HAP-1 (cell line): ENCODE measurements around the gene FBXL16.
A peak's percentile ranks its signal among the peaks of the same experiment; 100 is the strongest.
"Not testable (repeated sequence)": the region's sequence is repeated elsewhere in the genome, so short reads cannot be mapped to it uniquely, and the experiment has no call there.

Experiments used
- DNase-seq, 2 experiments: peaks; one replicate each; pipeline ENCODE4 v3.0.0-alpha.2; 2016 to 2020; ENCODE audit warnings: low spot score in 2 of 2
- H3K27me3 ChIP-seq: fragments of 250-450 bp; sonication (Bioruptor Pico); 2 replicates; pipeline ENCODE4 v1.5.1; 2020; ENCODE audit warnings: low read depth, mild to moderate bottlenecking, moderate library complexity
- H3K36me3 ChIP-seq: fragments of 250-450 bp; sonication (Bioruptor Pico); replicated peaks from 2 replicates; pipeline ENCODE4 v1.5.1; 2020; ENCODE audit warnings: mild to moderate bottlenecking
- H3K4me1 ChIP-seq: fragments of 250-450 bp; sonication (Bioruptor Pico); 2 replicates; pipeline ENCODE4 v1.5.1; 2020; ENCODE audit warnings: mild to moderate bottlenecking
- H3K4me3 ChIP-seq: fragments of 250-450 bp; sonication (Bioruptor Pico); 2 replicates; pipeline ENCODE4 v1.5.1; 2020; ENCODE audit warnings: mild to moderate bottlenecking, moderate library complexity
- H3K9me3 ChIP-seq: fragments of 250-450 bp; sonication (Bioruptor Pico); 2 replicates; pipeline ENCODE4 v1.5.1; 2020; ENCODE audit warnings: mild to moderate bottlenecking, moderate library complexity
- in situ Hi-C: fragments of 300-500 bp; cut with MboI; formaldehyde crosslinking; loops from 3 replicates; pipeline ENCODE4 v1.14.3; 2020; ENCODE audit warnings: low sequenced_read_pairs, inconsistent platforms, mixed read lengths

Gene FBXL16

DNA sequence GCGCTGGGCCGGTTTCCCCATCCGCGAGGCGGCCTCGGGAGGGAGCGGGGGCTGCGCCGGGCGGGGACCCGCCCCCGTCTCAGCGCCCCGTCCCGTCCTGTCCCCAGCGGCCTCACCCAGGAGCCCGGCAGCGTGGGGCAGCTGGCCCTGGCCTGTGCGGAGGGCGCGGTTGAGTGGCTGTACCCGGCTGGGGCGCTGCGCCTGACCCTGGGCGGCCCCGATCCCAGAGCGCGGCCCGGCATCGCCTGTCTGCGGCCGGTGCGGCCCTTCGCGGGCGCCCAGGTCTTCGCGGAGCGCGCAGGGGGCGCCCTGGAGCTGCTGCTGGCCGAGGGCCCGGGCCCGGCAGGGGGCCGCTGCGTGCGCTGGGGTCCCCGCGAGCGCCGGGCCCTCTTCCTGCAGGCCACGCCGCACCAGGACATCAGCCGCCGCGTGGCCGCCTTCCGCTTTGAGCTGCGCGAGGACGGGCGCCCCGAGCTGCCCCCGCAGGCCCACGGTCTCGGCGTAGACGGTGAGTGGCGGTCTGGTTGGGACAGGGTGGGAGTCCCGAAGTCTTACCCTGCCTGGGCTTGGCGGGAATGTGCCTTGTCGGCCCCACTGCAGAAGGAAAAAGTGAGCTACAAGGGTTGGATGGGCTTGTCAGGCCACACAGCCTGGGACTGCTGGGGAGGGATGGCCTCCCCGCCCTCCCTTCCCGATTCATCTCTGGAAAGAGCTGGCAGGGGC lies 10.0 kb upstream of the FBXL16 start:
- in situ Hi-C loops, result no loop called here
- peak; percentile 32 to 65 for DNase-seq
- Histone ChIP-seq H3K9me3 (no peaks in the 10 kb centered on the region), H3K36me3 (peaks cover 3% of the 10 kb centered on the region; the same call in 1 of the 2 replicates), H3K4me3 (peak overlapping the region; percentile 46), H3K4me1 (peaks cover 20% of the 10 kb centered on the region), H3K27me3 (no peaks in the 10 kb centered on the region)

DNA sequence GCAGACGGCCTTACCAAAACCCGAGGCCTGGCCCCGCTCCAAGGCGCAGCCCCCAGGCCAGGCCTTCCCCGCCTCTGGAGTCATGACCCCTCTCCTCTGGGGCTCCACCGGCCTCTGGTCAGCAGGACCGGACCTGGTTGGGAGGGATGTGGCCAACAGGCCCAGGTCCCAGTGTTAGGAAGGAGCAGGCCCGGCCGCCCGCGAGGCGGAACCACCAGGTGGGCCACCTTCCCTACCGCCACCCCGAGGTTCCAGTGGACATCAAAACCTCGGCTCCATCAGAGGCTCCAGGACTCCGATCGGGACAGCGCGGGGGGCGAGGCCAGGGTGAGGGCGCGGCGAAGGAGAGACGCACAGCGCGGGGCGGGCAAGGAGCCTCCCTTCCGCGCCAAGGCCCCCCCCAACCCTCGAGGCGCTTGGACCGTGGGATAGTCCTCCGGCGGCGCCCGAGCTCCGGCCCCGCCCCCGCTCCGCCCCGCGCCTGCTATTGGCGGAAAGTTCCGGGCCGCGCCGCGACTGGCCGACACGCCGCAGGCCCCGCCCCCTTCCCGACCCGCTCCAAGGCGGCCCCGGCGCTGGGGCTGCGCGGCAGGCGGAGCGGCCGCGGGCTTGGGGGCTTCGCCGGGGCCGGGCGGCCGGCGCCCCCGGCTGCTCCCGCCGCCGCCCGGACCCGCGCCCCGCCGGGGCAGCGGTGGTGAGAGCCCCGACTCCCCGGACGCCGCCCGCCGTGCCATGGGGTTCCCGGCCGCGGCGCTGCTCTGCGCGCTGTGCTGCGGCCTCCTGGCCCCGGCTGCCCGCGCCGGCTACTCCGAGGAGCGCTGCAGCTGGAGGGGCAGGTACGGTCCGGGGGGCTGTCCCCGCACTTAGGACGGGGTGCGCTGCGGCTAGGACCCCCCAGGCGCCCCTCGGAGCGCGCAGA lies 9.2 kb upstream of the FBXL16 start, which contains the start of gene METRN:
Gene METRN, plus strand, starts transcription at position 561 of the 919 bp plus-strand sequence. Its CDS starts 172 bp downstream, at position 733.
- Histone ChIP-seq H3K4me1 (peaks cover 13% of the 10 kb centered on the region), H3K9me3 (no peaks in the 10 kb centered on the region), H3K27me3 (no peaks in the 10 kb centered on the region), H3K4me3 (peak within 1 kb of the TSS; percentile 46), H3K36me3 (peaks cover 3% of the 10 kb centered on the region; the same call in 1 of the 2 replicates)
- in situ Hi-C loops, result no loop called here
- DNase-seq, result peak; percentile 85 to 97

DNA sequence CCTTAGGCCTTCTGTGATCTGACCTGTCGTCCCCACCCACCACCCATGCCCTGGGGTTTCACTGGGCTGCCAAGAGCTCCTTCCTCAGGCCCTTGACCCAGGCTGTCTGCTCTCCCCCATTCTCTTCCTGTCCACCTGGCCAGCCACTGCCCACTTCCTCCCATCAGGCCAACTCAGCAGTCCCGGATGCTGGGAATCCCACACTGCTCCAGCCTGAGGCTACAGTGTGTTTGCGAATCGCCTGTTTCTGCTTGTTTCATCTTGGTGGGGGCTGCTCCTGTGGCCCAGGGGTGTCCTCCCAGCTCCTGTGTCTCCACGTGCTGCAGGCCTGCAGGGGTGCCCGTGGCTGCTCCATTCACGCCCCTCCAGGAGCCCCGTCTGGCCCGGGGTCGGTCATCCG lies 8.5 kb upstream of the FBXL16 start:
- in situ Hi-C loops, result no loop called here
- peaks cover 12% of the 10 kb centered on the region; the same call in 1 of the 2 replicates for H3K4me1 ChIP-seq
- peaks cover 3% of the 10 kb centered on the region; the same call in 1 of the 2 replicates for H3K36me3 ChIP-seq
- no peak for DNase-seq
- H3K27me3 ChIP-seq, result no peaks in the 10 kb centered on the region
- no peak overlapping the region for H3K4me3 ChIP-seq
- no peaks in the 10 kb centered on the region for H3K9me3 ChIP-seq

DNA sequence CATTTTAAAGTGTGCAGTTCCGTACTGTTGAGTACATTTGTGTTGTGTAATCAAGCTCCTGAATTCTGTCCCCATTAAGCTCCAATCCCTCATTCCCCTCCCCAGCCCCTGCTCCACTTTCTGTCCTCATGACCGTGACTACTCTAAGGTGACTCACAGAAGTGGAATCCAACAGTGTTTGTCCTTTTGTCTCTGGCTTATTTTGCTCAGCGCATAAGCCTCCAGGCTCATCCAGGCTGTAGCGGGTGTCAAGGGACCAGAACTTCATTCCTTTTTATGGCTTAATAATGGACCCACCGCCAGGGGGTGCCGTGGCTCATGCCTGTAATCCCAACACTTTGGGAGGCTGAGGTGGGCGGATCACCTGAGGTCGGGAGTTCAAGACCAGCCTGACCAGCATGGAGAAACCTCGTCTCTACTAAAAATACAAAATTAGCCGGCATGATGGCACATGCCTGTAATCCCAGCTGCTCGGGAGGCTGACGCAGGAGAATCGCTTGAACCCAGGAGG lies 7.2 kb upstream of the FBXL16 start:
- H3K9me3 ChIP-seq, H3K4me3 ChIP-seq, H3K27me3 ChIP-seq, H3K36me3 ChIP-seq, in situ Hi-C loops: not testable (repeated sequence)
- peak; percentile 82 to 88 for DNase-seq
- peaks cover 12% of the 10 kb centered on the region; the same call in 1 of the 2 replicates for H3K4me1 ChIP-seq

DNA sequence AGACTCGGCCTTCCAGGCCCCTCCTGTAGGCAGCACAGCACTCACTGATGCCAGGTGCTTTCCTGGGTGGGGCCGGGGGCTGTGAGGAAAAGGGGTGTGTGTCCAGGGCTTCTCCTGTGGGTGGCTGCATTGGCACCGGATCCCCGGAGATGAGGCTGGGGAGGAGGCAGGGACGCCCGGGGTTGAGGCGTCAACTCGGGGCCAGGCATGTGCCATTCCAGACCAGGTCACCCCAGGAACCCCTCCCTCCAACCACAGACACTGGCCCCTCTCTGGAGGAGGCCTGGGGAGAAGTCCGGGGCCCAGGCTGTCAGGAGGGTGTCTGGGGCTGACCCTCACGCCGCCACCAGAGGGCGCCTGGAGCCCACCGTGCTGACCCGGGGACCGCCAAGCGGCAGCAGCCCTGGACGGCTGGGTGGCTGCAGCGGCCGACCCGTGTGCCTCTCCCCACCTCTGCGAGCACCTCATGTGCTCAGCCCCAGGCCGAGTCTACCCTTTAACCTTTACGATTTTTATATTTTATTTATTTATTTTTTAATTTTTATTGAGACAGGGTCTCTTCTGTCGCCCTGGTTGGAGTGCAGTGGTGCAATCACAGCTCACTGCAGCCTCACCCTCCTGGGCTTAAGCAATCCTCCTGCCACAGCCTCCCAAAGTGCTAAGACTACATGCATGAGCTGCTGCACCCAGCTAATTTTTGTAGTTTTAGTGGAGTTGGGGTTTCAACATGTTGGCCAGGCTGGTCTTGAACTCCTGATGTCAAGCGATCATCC lies 6.1 kb upstream of the FBXL16 start:
- no peaks in the 10 kb centered on the region for H3K9me3 ChIP-seq
- peaks cover 1% of the 10 kb centered on the region; the same call in 1 of the 2 replicates for H3K36me3 ChIP-seq
- DNase-seq, result peak; percentile 71 to 91
- H3K27me3 ChIP-seq, result peaks cover 11% of the 10 kb centered on the region
- no peak overlapping the region for H3K4me3 ChIP-seq
- in situ Hi-C loops, result no loop called here
- peaks cover 12% of the 10 kb centered on the region; the same call in 1 of the 2 replicates for H3K4me1 ChIP-seq

DNA sequence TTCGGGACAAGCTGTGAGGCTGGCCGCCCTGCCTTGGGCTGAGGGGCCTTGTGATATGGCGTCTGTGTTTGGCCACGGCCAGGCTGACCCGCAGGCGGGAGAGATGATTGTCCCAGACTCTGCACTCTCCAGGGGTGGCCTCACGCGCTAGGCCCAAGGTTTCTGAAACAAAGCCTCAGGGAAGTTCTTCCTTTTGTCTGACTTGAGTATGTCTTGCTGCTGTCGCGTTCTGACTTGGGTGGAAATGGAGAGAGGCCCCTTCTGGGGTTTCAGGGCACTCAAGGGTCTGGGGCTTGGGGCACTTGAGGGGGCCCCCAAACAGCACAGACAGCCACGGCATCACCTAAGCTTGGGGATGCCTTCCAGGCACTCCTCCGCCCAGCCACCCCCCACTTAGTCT lies 5.5 kb upstream of the FBXL16 start:
- Histone ChIP-seq H3K27me3 (peaks cover 17% of the 10 kb centered on the region), H3K9me3 (no peaks in the 10 kb centered on the region), H3K36me3 (no peaks in the 10 kb centered on the region), H3K4me3 (no peak overlapping the region), H3K4me1 (peaks cover 7% of the 10 kb centered on the region; the same call in 1 of the 2 replicates)
- no peak for DNase-seq
- in situ Hi-C loops, result no loop called here

DNA sequence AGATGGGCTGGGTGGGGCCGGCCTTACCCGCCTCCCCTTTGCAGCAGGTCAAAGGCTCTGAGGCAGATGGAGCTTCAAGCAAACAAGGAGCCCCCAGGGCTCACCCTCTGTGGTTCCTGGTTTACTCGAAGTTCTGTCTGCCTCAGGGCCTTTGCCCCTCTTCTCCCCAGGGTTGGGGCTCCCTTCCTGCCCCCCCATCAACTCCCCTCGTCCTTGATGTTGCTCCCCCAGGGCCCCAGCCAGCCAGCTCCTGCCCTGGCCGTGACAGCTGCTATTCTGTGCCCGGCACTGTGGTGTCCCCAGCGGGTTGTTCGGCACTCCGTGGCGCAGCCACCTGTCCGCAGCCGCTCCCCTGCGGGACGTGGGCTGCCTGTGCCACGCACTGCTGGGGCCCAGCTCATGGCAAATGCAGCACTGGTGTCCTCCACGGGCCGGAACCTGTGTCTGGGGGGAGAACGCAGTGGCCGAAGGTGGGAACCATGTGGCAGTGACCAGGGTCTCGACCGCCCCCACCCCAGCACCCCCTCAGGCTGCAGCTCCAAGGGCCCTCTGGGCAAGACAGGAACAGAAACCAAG lies 5.0 kb upstream of the FBXL16 start:
- Histone ChIP-seq H3K27me3 (peaks cover 18% of the 10 kb centered on the region), H3K4me3 (no peak overlapping the region), H3K4me1 (peaks cover 4% of the 10 kb centered on the region; the same call in 1 of the 2 replicates), H3K36me3 (no peaks in the 10 kb centered on the region), H3K9me3 (no peaks in the 10 kb centered on the region)
- in situ Hi-C loops, result no loop called here
- DNase-seq, result no peak

DNA sequence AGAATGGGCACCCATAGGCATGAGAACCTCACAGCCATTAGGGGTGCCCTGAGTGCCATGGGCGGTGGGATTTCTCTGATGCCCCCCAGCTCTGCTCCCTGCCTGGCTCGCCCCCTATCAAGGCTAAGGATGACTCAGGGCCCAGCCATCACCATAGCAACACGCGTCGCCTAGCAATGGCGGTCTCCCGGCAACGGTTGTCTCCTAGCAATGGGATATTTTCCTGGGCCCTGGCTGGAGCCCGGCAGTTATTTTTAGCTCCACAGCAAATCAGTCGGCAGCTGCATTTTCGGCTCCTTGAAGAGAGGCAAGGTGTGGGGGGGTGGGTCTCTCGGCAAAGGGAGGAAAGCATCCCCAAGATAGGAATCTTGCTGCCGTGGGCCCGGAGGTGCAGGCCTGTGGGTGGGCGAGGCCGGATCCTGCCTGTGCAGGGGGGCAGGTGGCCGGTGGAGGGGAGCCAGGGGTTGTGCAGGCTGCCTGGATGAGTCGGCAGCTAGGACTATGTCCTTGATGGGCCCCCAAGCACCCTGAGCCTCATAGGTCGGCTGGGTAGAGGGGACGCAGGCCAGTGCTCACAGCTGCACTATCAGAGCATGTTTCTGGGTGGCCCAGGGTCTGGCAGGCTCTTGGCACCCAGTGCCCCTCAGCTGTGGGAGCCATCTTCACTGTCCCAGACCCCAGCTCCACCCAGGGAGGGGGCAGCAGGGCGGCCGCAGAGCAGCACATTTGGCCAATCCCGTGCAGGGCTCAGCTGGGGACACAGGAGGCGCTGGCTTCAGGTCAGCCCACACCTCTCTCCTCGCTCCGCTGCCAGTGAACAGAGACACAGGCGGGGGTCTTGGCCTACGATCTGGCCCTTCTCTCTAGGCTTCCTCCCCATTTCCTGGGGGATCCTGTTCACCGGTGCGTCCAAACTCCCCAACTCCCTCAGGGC lies 4.2 kb upstream of the FBXL16 start:
- peak; percentile 60 to 84 for DNase-seq
- Histone ChIP-seq H3K36me3 (no peaks in the 10 kb centered on the region), H3K4me1 (peaks cover 4% of the 10 kb centered on the region; the same call in 1 of the 2 replicates), H3K9me3 (no peaks in the 10 kb centered on the region), H3K4me3 (no peak overlapping the region), H3K27me3 (peaks cover 18% of the 10 kb centered on the region)
- in situ Hi-C loops, result no loop called here

DNA sequence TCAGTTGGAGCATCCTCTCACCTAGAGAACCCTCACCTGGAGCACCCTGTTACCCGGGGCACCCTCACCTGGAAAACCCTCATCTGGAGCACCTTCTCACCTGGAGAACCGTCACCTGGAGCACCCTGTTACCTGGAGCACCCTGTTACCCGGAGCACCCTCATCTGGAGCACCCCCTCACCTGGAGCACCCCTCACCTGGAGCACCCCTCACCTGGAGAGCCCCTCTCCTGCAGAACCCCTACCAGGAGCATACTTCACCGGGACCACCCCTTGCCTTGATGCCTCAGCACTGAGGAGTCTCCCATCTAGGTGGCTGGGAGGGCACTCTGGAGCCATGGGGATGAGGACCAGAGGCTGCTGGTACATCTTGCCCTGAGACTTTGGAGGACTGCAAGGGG lies 3.4 kb upstream of the FBXL16 start:
- Histone ChIP-seq H3K4me1 (peaks cover 4% of the 10 kb centered on the region; the same call in 1 of the 2 replicates), H3K36me3 (no peaks in the 10 kb centered on the region), H3K27me3 (peaks cover 18% of the 10 kb centered on the region), H3K4me3 (no peak overlapping the region), H3K9me3 (no peaks in the 10 kb centered on the region)
- in situ Hi-C loops, result no loop called here
- no peak for DNase-seq

DNA sequence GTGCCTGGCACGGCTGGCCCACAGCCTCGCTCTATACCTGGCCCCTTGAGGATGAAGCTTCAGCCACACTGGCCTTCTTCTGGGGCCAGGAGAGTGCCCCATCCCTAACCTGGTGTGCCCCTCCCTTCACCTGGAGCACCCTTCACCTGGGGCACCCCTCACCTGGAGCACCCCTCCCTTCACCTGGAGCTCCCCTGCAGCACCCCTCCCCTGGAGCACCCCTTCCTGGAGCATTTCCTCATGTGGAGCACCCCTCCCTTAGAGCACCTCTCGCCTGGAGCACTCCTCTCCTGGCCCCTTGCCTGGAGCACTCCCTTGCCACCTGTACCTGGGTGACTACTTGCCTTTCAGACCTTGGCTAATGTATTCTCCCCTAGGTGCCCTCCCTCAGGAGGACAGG lies 2.4 kb upstream of the FBXL16 start:
- H3K4me1 ChIP-seq, result peaks cover 4% of the 10 kb centered on the region; the same call in 1 of the 2 replicates

DNA sequence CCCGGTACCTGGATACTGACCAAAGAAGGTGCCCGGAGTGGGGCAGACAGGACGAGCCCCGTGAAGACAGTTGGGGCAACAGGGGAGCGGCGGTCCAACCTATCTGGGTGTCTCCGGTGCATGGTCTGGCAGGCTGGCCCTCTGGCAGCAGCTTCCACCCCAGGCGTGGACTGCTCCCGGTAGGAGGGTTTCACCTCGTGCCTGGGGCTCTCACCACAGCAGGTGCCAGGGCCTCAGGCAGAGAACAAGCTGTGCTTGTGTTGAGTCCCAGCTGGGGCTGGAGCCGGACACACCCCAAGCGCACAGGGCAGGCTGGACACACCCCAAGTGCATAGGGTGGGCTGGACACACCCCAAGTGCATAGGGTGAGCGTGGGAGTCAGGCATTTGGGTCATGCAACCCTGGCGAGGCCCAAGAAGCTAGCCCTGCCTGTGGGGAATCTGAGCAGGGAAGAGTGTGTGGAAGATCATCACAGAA lies 1.5 kb upstream of the FBXL16 start:
- no peak overlapping the region for H3K4me3 ChIP-seq
- no peaks in the 10 kb centered on the region for H3K36me3 ChIP-seq
- DNase-seq, result no peak
- no peaks in the 10 kb centered on the region; the same call in 1 of the 2 replicates for H3K4me1 ChIP-seq
- H3K27me3 ChIP-seq, result peaks cover 23% of the 10 kb centered on the region
- in situ Hi-C loops, result no loop called here
- no peaks in the 10 kb centered on the region for H3K9me3 ChIP-seq

More for the DNA sequence above, 2.4 kb upstream of the FBXL16 start:
- in situ Hi-C loops, result no loop called here
- no peak overlapping the region for H3K4me3 ChIP-seq
- no peak for DNase-seq
- H3K9me3 ChIP-seq, result no peaks in the 10 kb centered on the region
- H3K27me3 ChIP-seq, result peaks cover 18% of the 10 kb centered on the region
- no peaks in the 10 kb centered on the region for H3K36me3 ChIP-seq
